Measurements from ENCODE around the gene SEMA5A. TPM values are rescaled to one million over a fixed set of nuclear protein-coding genes. Genes with fewer than 3 reads are reported as not detected.

The SEMA5A gene
- total and polyA plus RNA-seq, 2 of the 8 experiments (the other 6 are each of a cell fraction or from before 2014, with no cell fraction given) = 5.3 to 8.9 TPM

DNA sequence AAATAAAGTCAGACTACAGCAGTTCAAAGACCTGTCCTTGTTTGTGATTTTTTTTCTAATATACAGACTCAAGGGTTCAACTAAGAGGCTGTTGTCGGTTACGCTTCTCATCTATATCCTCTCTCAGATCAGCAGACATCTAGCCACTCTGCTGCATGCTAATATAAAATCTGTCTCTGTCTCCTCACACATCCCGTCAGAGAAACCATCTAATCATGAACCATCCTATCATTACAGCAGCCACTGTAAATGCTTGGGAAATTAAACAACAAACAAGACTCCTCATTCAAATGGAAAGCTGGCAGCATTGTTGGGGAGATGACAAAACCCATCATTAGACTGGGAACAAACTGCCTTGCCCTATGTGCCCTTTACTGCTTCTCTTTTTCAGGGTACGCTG lies 94.8 kb downstream of the SEMA5A start:
- CTCF ChIA-PET (ENCODE audit: partially characterized antibody) = no interaction called here
- Histone ChIP-seq H3K23ac (ENCODE audit: insufficient read length) (no peak overlapping the region), H3K27me3 (replicated peaks in 1 of 4; ENCODE audit: control insufficient read depth in 3 of 4, extremely low read depth in 1 of 4, insufficient read depth in 3 of 4, low read length in 3 of 4) (no peaks in the 10 kb centered on the region), H3K9me3 (ENCODE audit: insufficient read depth in 2 of 2, low read depth in 1 of 2, low read length in 1 of 2) (no peaks in the 10 kb centered on the region), H2AK5ac (ENCODE audit: low read depth, low read length) (no peak overlapping the region), H2AFZ (ENCODE audit: low read length) (no peak overlapping the region), H3K18ac (ENCODE audit: extremely low read depth, low read length) (no peak overlapping the region), H3K9ac (replicated peaks in 1 of 4; ENCODE audit: extremely low read depth in 1 of 4, low read depth in 3 of 4, low read length in 3 of 4) (no peak overlapping the region), H2BK5ac (ENCODE audit: low read depth, low read length) (no peak overlapping the region), H4K8ac (ENCODE audit: extremely low read depth, insufficient read depth, low read length) (no peak overlapping the region), H2BK12ac (ENCODE audit: low read depth, low read length) (no peak overlapping the region), H2BK15ac (ENCODE audit: low read length) (no peak overlapping the region), H3K4me2 (ENCODE audit: insufficient read depth in 1 of 2, low read depth in 2 of 2, low read length in 2 of 2) (no peak overlapping the region), H3K4me3 (ENCODE audit: extremely low read depth in 1 of 4, insufficient read depth in 2 of 4, low read depth in 3 of 4, low read length in 4 of 4) (no peak overlapping the region), H3K56ac (replicated peaks; ENCODE audit: insufficient read length, low read depth, low read length) (no peak overlapping the region), H3K4ac (replicated peaks; ENCODE audit: insufficient read length, low read depth, low read length) (peak overlapping the region; percentile 23), H3K14ac (ENCODE audit: insufficient read length) (no peak overlapping the region), H3K79me1 (ENCODE audit: low read depth, low read length) (no peaks in the 10 kb centered on the region), H3K36me3 (ENCODE audit: control insufficient read depth in 2 of 4, insufficient read depth in 4 of 4, low read length in 3 of 4) (no peaks in the 10 kb centered on the region), H4K91ac (replicated peaks; ENCODE audit: insufficient read length, low read length) (no peak overlapping the region), H3K4me1 (replicated peaks in 1 of 4; ENCODE audit: control insufficient read depth in 3 of 4, insufficient read depth in 4 of 4, low read length in 3 of 4) (peaks cover 0 to 4% (median 2%) of the 10 kb centered on the region in 4 experiments; a peak in 3 of 7 replicates), H3K27ac (ENCODE audit: low read depth, low read length) (no peak overlapping the region), H3K79me2 (ENCODE audit: control insufficient read depth in 1 of 2, insufficient read depth in 2 of 2, low read length in 2 of 2) (no peaks in the 10 kb centered on the region), H3K23me2 (ENCODE audit: low read depth, low read length) (no peaks in the 10 kb centered on the region), H4K20me1 (replicated peaks in 1 of 2; ENCODE audit: control insufficient read depth in 1 of 2, insufficient read depth in 2 of 2, low read length in 2 of 2) (no peaks in the 10 kb centered on the region), H4K5ac (ENCODE audit: insufficient read length, low read depth, low read length) (no peak overlapping the region), H2BK120ac (replicated peaks; ENCODE audit: low read depth, low read length) (no peak overlapping the region), H2BK20ac (ENCODE audit: low read length) (no peak overlapping the region)
- DNase-seq (ENCODE audit: low read depth in 1 of 2, low spot score in 2 of 2) = no peak
- FAIRE-seq = no peak
- TF ChIP-seq TAF1 (IDR thresholded peaks at IDR 0.05; ENCODE audit: low read depth, low read length) = no peak
- no peak for TF ChIP-seq SIRT6 (IDR thresholded peaks at IDR 0.05; ENCODE audit: low read length)
- TF ChIP-seq SIX5 (IDR thresholded peaks at IDR 0.05; ENCODE audit: low read depth, low read length) = no peak
- TF ChIP-seq NANOG (IDR thresholded peaks at IDR 0.05; ENCODE audit: insufficient read depth, low read depth, low read length, poor library complexity, severe bottlenecking) = no peak
- no peak for TF ChIP-seq SRF (IDR thresholded peaks at IDR 0.05; ENCODE audit: low read depth, low read length)
- 96% methylated on average over 4 of the region's 4 CpGs; no CpG with 5 or more reads in 1 of the 2 experiments for WGBS, 2 experiments (ENCODE audit: extremely low coverage in 1 of 2, insufficient coverage in 1 of 2, insufficient read length in 1 of 2, insufficient replicate concordance in 2 of 2, low coverage in 1 of 2, low lambda C conversion rate in 2 of 2, missing lambda C conversion rate in 1 of 2)
- POLR2A ChIA-PET (ENCODE audit: partially characterized antibody) = no interaction called here

Data from H1 (cell line).